NOMO-1 treated with DMSO at 0.1 percent for 48 hours (cell line): ENCODE measurements around the gene PURB.
"Not testable (repeated sequence)": the region's sequence is repeated elsewhere in the genome, so short reads cannot be mapped to it uniquely, and the experiment has no call there.

Source experiments
- DNase-seq: peaks from one replicate; lab custom pipeline; 2025; ENCODE audit not compliant: unreplicated experiment; lab: John Stamatoyannopoulos, UW

PURB gene

GRCh38 chr7:44854644-44855364 lies 30.5 kb downstream of the PURB start:
- DNase-seq: no peak

GRCh38 chr7:44853391-44853790 lies 31.9 kb downstream of the PURB start:
- no peak for DNase-seq

GRCh38 chr7:44852590-44852989 lies 32.7 kb downstream of the PURB start:
- peak; percentile 25 for DNase-seq

- DNase-seq: peak; percentile 43
Measured at GRCh38 chr7:44849885-44850544, 35.3 kb downstream of the PURB start.

- no peak for DNase-seq
Measured at GRCh38 chr7:44849259-44849884, 36.0 kb downstream of the PURB start.

GRCh38 chr7:44847920-44848634 lies 37.3 kb downstream of the PURB start, which contains the start of gene H2AZ2:
Gene H2AZ2 (minus strand): TSS chr7:44848087. CDS start chr7:44847971, 116 bp downstream.
- DNase-seq: peak; percentile 99

GRCh38 chr7:44847509-44847919 lies 37.8 kb downstream of the PURB start:
- peak; percentile 84 for DNase-seq

GRCh38 chr7:44846816-44847508 lies 38.4 kb downstream of the PURB start:
- peak; percentile 30 for DNase-seq

- not testable (repeated sequence) for DNase-seq
Measured at GRCh38 chr7:44846390-44846789, 38.9 kb downstream of the PURB start.

GRCh38 chr7:44845451-44845850 lies 39.9 kb downstream of the PURB start:
- peak; percentile 20 for DNase-seq

- DNase-seq: not testable (repeated sequence)
Measured at GRCh38 chr7:44843440-44843839, 41.9 kb downstream of the PURB start.

- DNase-seq: not testable (repeated sequence)
Measured at GRCh38 chr7:44842675-44843074, 42.7 kb downstream of the PURB start.

GRCh38 chr7:44838751-44839150 lies 46.6 kb downstream of the PURB start:
- DNase-seq: no peak

GRCh38 chr7:44827567-44827966 lies 57.8 kb downstream of the PURB start:
- no peak for DNase-seq
